HepG2 (cell line): ENCODE results near the gene SCUBE1. TPM values are rescaled to one million over a fixed set of nuclear protein-coding genes. Genes with fewer than 3 reads are reported as not detected.
A peak's percentile ranks its signal among the peaks of the same experiment; 100 is the strongest.

Experiments used
- ARID5B ChIP-seq: IDR thresholded peaks from 2 replicates; pipeline ENCODE4 v1.4.0; 2020; ENCODE audit warnings: mild to moderate bottlenecking, missing genetic modification reagents
- GPN1 ChIP-seq: sonication (generic); formaldehyde crosslinking; IDR thresholded peaks from 2 replicates; pipeline ENCODE4 v1.5.1; 2020; ENCODE audit warnings: missing genetic modification reagents, borderline replicate concordance
- HNRNPH1 ChIP-seq: fragments of 200-400 bp; formaldehyde crosslinking; optimal IDR thresholded peaks from 2 replicates; pipeline ENCODE3; 2017; ENCODE audit warnings: mild to moderate bottlenecking, low read depth, low read length
- KAT2B ChIP-seq: fragments of 150-350 bp; IDR thresholded peaks from 2 replicates; pipeline ENCODE4 v1.6.1; 2014; ENCODE audit warnings: low read depth, low read length, borderline replicate concordance
- MNT ChIP-seq: fragments of 450-650 bp; IDR thresholded peaks from 2 replicates; pipeline ENCODE4 v1.6.1; 2016
- NR2F1 ChIP-seq, 2 experiments: fragments of 450-650 bp in 1 of 2; formaldehyde crosslinking in 1 of 2; IDR thresholded peaks; 2 replicates each; pipeline versions ENCODE4 v1.5.0 to v1.6.1; 2016 to 2020; ENCODE audit warnings: mild to moderate bottlenecking in 1 of 2, missing compliant biosample characterization in 1 of 2, missing genetic modification reagents in 1 of 2, moderate library complexity in 1 of 2
- RCOR2 ChIP-seq: IDR thresholded peaks from 2 replicates; pipeline ENCODE4 v1.6.1; 2016; ENCODE audit warnings: missing biosample characterization, missing genetic modification reagents
- RORA ChIP-seq: sonication (generic); formaldehyde crosslinking; IDR thresholded peaks from 2 replicates; pipeline ENCODE4 v1.5.0; 2020; ENCODE audit warnings: mild to moderate bottlenecking, missing genetic modification reagents, moderate library complexity
- SUZ12 ChIP-seq: fragments of 150-350 bp; IDR thresholded peaks from 2 replicates; pipeline ENCODE4 v1.6.1; 2014; ENCODE audit warnings: low read depth, low read length
- TFDP1 ChIP-seq: IDR thresholded peaks from 2 replicates; pipeline ENCODE4 v1.6.1; 2016; ENCODE audit warnings: missing compliant biosample characterization, missing genetic modification reagents, borderline replicate concordance
- TGIF2 ChIP-seq: IDR thresholded peaks from 2 replicates; pipeline ENCODE4 v1.6.1; 2016; ENCODE audit warnings: control low read depth, missing compliant biosample characterization
- ZFAT ChIP-seq: sonication (generic); formaldehyde crosslinking; conservative IDR thresholded peaks from 2 replicates; pipeline ENCODE4 v1.8.1; 2023; ENCODE audit warnings: missing genetic modification reagents, inconsistent platforms
- ZNF296 ChIP-seq: sonication (generic); formaldehyde crosslinking; conservative IDR thresholded peaks from 2 replicates; pipeline ENCODE4 v1.5.0; 2020; ENCODE audit warnings: mild to moderate bottlenecking, missing genetic modification reagents
- ZNF512 ChIP-seq: sonication (generic); formaldehyde crosslinking; IDR thresholded peaks from 2 replicates; pipeline ENCODE4 v1.4.0; 2020; ENCODE audit warnings: mild to moderate bottlenecking, missing genetic modification reagents
- ZNF672 ChIP-seq: sonication (generic); formaldehyde crosslinking; IDR thresholded peaks from 2 replicates; pipeline ENCODE4 v1.8.1; 2022; ENCODE audit warnings: missing genetic modification reagents
- ZNF678 ChIP-seq: sonication (generic); formaldehyde crosslinking; IDR thresholded peaks from 2 replicates; pipeline ENCODE4 v1.4.0; 2020; ENCODE audit warnings: mild to moderate bottlenecking, missing genetic modification reagents
- ZNF747 ChIP-seq: sonication (generic); formaldehyde crosslinking; IDR thresholded peaks from 2 replicates; pipeline ENCODE4 v1.8.1; 2023; ENCODE audit warnings: missing genetic modification reagents, mild to moderate bottlenecking, borderline replicate concordance
- ZNF770 ChIP-seq: sonication (generic); formaldehyde crosslinking; IDR thresholded peaks from 2 replicates; pipeline ENCODE4 v1.5.0; 2020; ENCODE audit warnings: mild to moderate bottlenecking, missing genetic modification reagents
- ZNF788 ChIP-seq: sonication (generic); formaldehyde crosslinking; IDR thresholded peaks from 2 replicates; pipeline ENCODE4 v1.5.0; 2020; ENCODE audit warnings: mild to moderate bottlenecking, missing genetic modification reagents, borderline replicate concordance
- polyA plus RNA-seq, 8 experiments: library from polyadenylated mRNA; depleted of rRNA in 3 of 8; stranded (reverse) in 7 of 8; unstranded in 1 of 8; fragments of >200 nt; fragmentation: Illumina TruSeq in 4 of 8; extraction: Trizol in 4 of 8; gene quantifications; 2 replicates each; pipeline versions ENCODE4 v1.2.1 to v1.2.3, GENCODE V29; 2011 to 2016; ENCODE audit warnings: low read depth in 4 of 8, missing spikeins in 1 of 8, mixed read lengths in 1 of 8; ENCODE audit not compliant: insufficient read depth in 1 of 8
- total RNA-seq, 5 experiments: library from RNA; depleted of rRNA; stranded (reverse); fragments of >200 nt; fragmentation: Illumina TruSeq; extraction: Trizol; gene quantifications; 2 replicates each; pipeline ENCODE4 v1.2.3, GENCODE V29; 2016; ENCODE audit warnings: low read depth in 1 of 5

SCUBE1 gene
- total and polyA plus RNA-seq, 2 of the 13 experiments (the other 11 are each of a cell fraction or from before 2014, with no cell fraction given): under 0.01 to 0.05 TPM

- peak; percentile 70; the same call in 1 of the 2 replicates for TF ChIP-seq ZNF747 (CRISPR knock-in tag)
- no peak for TF ChIP-seq SUZ12
- no peak for TF ChIP-seq HNRNPH1
- no peak for TF ChIP-seq ZNF678 (CRISPR knock-in tag)
- no peak for TF ChIP-seq ZNF770 (CRISPR knock-in tag)
- TF ChIP-seq ZNF512 (CRISPR knock-in tag): no peak
- no peak for TF ChIP-seq TGIF2
- no peak for TF ChIP-seq ZNF296
- TF ChIP-seq KAT2B: no peak
- peak; percentile 50; the same call in 1 of the 2 replicates for TF ChIP-seq ZNF788 (CRISPR knock-in tag)
- TF ChIP-seq NR2F1 (CRISPR knock-in tag; IDR thresholded peaks at IDR 0.05): peak; percentile 31 to 43; a peak in 2 of 4 replicates
- TF ChIP-seq ARID5B (CRISPR knock-in tag): peak; percentile 90
- no peak for TF ChIP-seq ZNF672 (CRISPR knock-in tag)
- no peak for TF ChIP-seq MNT
- TF ChIP-seq GPN1 (CRISPR knock-in tag): no peak
- no peak for TF ChIP-seq RORA
- TF ChIP-seq TFDP1 (CRISPR knock-in tag): no peak
- no peak for TF ChIP-seq ZFAT
- TF ChIP-seq RCOR2 (CRISPR knock-in tag): no peak
Measured at GRCh38 chr22:43377896-43378704, 34.9 kb upstream of the SCUBE1 start (continued).
